HG02610 (cell line): ENCODE results near the gene ZNF441.
A peak's percentile ranks its signal among the peaks of the same experiment; 100 is the strongest.
"Not testable (repeated sequence)": the region's sequence is repeated elsewhere in the genome, so short reads cannot be mapped to it uniquely, and the experiment has no call there.

Source experiments
- ATAC-seq: cut with Tn5 transposase; IDR thresholded peaks from one replicate; pipeline ENCODE4 v1.9.1; 2021; ENCODE audit warnings: mild to moderate bottlenecking, moderate library complexity; ENCODE audit not compliant: unreplicated experiment

ZNF441 gene

GRCh38 chr19:11776669-11777068 is 9.9 kb downstream of the ZNF441 start:
- ATAC-seq, result not testable (repeated sequence)

DNA sequence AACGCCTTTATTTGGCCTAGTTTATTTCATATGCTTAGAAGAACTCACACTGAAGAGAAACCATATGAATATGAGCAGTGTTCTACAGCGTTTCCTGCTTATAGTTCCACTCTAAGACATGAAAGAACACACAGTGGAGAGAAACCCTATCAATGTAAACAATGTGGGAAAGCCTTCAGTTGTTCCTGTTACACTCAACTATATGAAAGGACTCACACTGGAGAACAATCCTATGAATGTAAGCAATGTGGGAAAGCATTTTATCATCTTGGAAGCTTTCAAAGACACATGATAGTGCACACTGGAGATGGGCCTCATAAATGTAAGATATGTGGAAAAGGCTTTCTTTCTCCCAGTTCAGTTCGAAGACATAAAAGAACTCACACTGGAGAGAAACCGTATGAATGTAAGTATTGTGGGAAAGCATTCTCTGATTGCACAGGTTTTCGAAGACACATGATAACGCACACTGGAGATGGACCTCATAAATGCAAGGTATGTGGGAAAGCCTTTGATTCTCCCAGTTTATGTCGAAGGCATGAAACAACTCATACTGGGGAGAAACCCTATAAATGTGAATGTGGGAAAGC is 13.7 kb downstream of the ZNF441 start:
- no peak for ATAC-seq

GRCh38 chr19:11781295-11782057 is 14.7 kb downstream of the ZNF441 start:
- ATAC-seq, result no peak

- no peak for ATAC-seq
Measured at GRCh38 chr19:11783767-11784166, 17.0 kb downstream of the ZNF441 start.

DNA sequence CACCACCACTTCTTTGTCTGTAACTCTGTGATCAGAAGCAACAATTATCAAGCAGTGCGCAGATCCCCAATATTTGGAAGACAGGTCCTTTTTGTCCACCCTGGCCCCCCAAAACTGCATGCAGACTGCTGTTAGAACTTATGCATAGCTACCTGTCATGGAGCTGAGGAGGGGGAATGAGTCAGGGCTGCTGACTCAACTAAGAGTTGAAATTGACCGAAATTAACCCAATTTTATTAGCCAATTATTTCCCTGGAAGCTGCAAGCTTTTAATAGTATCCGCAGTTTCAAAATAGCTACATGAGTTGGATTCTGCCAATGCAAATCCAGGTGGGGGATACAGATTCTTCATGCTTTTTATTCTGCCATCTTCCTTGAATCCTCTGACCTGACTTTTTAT is 17.6 kb downstream of the ZNF441 start:
- ATAC-seq, result no peak

GRCh38 chr19:11787536-11787935 is 20.7 kb downstream of the ZNF441 start:
- ATAC-seq, result no peak

- ATAC-seq, result no peak
Measured at GRCh38 chr19:11792942-11793341, 26.1 kb downstream of the ZNF441 start.

GRCh38 chr19:11797491-11797890 is 30.7 kb downstream of the ZNF441 start:
- peak; percentile 46 for ATAC-seq

- ATAC-seq, result peak; percentile 97
Measured at GRCh38 chr19:11798391-11799330, 31.9 kb downstream of the ZNF441 start, which contains the start of gene ZNF491. TSS of gene ZNF491 (plus strand) at chr19:11798523. CDS start at chr19:11805954, 7,431 bp downstream.

- no peak for ATAC-seq
Measured at GRCh38 chr19:11806354-11807098, 39.7 kb downstream of the ZNF441 start.

DNA sequence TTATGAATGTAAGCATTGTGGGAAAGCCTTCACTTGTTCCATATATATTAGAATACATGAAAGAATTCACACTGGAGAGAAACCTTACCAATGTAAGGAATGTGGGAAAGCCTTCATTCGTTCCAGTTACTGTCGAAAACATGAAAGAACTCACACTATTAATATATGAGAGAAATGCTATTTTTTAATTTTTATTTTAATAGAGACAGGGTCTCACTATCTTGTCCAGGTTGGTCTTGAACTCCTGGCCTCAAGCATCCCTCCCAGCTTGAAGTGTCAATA is 40.2 kb downstream of the ZNF441 start:
- ATAC-seq, result no peak

GRCh38 chr19:11813703-11814028 is 46.9 kb downstream of the ZNF441 start:
- ATAC-seq, result peak; percentile 27

- ATAC-seq, result peak; percentile 99
Measured at GRCh38 chr19:11814029-11814699, 47.4 kb downstream of the ZNF441 start, which contains the start of gene ZNF440. TSS of gene ZNF440 (plus strand) at chr19:11814273. CDS start at chr19:11814448, 175 bp downstream.

DNA sequence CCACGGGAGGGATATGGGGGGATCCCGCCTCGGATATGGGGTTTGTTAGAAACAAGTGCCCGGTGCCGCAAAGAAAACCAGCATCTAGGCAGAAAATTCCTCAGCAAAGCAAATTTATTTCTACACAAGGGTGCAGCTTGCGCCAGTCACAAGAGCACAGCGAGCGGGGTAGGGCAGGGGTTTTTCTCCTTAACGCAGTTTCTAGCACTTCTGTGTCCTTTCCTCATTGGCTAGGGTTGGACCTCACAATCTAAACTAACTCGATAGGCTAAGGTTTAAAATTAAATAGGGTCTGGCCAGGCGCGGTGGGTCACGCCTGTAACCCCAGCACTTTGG is 47.9 kb downstream of the ZNF441 start:
- no peak for ATAC-seq

- ATAC-seq, result no peak
Measured at GRCh38 chr19:11821474-11822109, 54.8 kb downstream of the ZNF441 start.

DNA sequence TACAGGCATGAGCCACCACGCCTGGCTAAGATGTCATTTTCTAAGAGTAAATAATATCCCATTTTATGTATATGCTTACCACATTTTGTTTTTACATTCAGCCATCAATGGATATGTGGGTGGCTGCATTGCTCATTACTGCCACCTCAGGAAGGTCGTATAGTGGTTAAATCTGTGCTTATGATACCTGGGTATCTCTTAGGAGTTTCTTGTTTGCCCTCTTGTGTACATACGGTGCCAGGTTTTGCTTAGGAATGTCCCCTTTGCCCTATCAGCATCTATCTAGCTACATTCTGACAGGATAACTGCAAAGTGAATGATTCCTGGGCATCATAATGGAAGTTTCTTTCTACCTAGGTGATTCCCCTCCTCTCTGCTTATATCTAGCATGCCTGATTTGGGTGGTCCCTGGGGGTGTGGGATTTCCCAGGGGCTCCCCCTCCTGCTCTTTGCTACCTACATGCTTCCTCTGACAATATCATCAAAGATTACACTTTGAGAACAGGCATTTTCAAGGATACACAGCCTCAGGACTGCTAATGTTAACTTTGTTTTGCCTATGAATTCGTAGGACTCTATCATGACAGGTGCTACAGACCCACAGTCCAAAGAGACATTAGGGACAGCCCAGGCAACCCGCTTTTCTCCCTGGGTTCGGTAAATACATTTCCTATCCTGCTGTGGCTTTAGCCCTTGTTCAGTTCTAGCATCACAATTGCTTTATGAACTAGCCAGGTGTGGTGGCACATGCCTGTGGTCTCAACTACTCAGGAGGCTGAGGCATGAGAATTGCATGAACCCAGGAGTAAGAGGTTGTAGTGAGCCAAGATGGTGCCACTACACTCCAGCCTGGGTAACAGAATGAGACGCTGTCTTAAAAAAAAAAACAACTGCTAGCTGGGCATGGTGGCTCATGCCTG is 62.4 kb downstream of the ZNF441 start:
- not testable (repeated sequence) for ATAC-seq

- ATAC-seq, result no peak
Measured at GRCh38 chr19:11832253-11832912, 65.6 kb downstream of the ZNF441 start.

- ATAC-seq, result no peak
Measured at GRCh38 chr19:11833541-11833940, 66.7 kb downstream of the ZNF441 start.
